ENCODE measurements around the gene PTOV1. TPM values are rescaled to one million over a fixed set of nuclear protein-coding genes. Genes with fewer than 3 reads are reported as not detected.

The PTOV1 gene
- total and polyA plus RNA-seq, 4 donors, result 38.0 to 52.3 (median 41.3) TPM

GRCh38 chr19:49884760-49885159 lies 33.8 kb downstream of the PTOV1 start:
- peaks cover 0 to 8% (median 3%) of the 10 kb centered on the region in 4 donors for H3K4me1 ChIP-seq (ENCODE audit: control insufficient read depth in 4 of 4, insufficient read depth in 4 of 4, low read length in 3 of 4)
- H3K4me3 ChIP-seq (ENCODE audit: low read depth in 1 of 3, low read length in 3 of 3), result no peak overlapping the region
- WGBS, result 94% methylated on average over 3 of the region's 3 CpGs
- H3K27me3 ChIP-seq (ENCODE audit: control insufficient read depth in 4 of 4, insufficient read depth in 4 of 4, low read length in 3 of 4), result no peaks in the 10 kb centered on the region
- H3K9ac ChIP-seq (ENCODE audit: low read depth in 1 of 2, low read length in 2 of 2), result no peak overlapping the region
- TF ChIP-seq NR2F2 (IDR thresholded peaks at IDR 0.05), result no peak
- no peak for TF ChIP-seq HNF4G (IDR thresholded peaks at IDR 0.05)
- no peak for TF ChIP-seq RXRA (IDR thresholded peaks at IDR 0.05)
- TF ChIP-seq YY1 (IDR thresholded peaks at IDR 0.05), result no peak
- DNase-seq (ENCODE audit: low spot score), result no peak
- H3K9me3 ChIP-seq (ENCODE audit: control insufficient read depth in 4 of 4, low read length in 3 of 4), result no peaks in the 10 kb centered on the region
- no peak overlapping the region for H3K27ac ChIP-seq (ENCODE audit: low read depth in 1 of 2, low read length in 2 of 2)
- H3K36me3 ChIP-seq (ENCODE audit: control insufficient read depth in 4 of 4, insufficient read depth in 3 of 4, low read depth in 1 of 4, low read length in 3 of 4), result peaks cover 41 to 57% (median 46%) of the 10 kb centered on the region in 4 donors

GRCh38 chr19:49887037-49887664 lies 36.2 kb downstream of the PTOV1 start:
- Histone ChIP-seq H3K4me1 (ENCODE audit: control insufficient read depth in 4 of 4, insufficient read depth in 4 of 4, low read length in 3 of 4) (peaks cover 0 to 9% (median 4%) of the 10 kb centered on the region in 4 donors), H3K27ac (ENCODE audit: low read depth in 1 of 2, low read length in 2 of 2) (no peak overlapping the region), H3K9ac (ENCODE audit: low read depth in 1 of 2, low read length in 2 of 2) (no peak overlapping the region), H3K4me3 (ENCODE audit: low read depth in 1 of 3, low read length in 3 of 3) (no peak overlapping the region), H3K27me3 (ENCODE audit: control insufficient read depth in 4 of 4, insufficient read depth in 4 of 4, low read length in 3 of 4) (no peaks in the 10 kb centered on the region), H3K36me3 (ENCODE audit: control insufficient read depth in 4 of 4, insufficient read depth in 3 of 4, low read depth in 1 of 4, low read length in 3 of 4) (peaks cover 26 to 36% (median 29%) of the 10 kb centered on the region in 4 donors), H3K9me3 (ENCODE audit: control insufficient read depth in 4 of 4, low read length in 3 of 4) (no peaks in the 10 kb centered on the region)
- TF ChIP-seq ZBTB33 (IDR thresholded peaks at IDR 0.05) (no peak), TAF1 (conservative IDR thresholded peaks at IDR 0.05) (no peak), CTCF (IDR thresholded peaks at IDR 0.05; ENCODE audit: low read depth, low read length, missing input control) (no peak), RAD21 (IDR thresholded peaks at IDR 0.05) (no peak), FOXA2 (IDR thresholded peaks at IDR 0.05) (no peak), YY1 (IDR thresholded peaks at IDR 0.05) (no peak), ATF3 (IDR thresholded peaks at IDR 0.05) (no peak), NR2F2 (IDR thresholded peaks at IDR 0.05) (no peak), SP1 (IDR thresholded peaks at IDR 0.05) (no peak), HNF4A (conservative IDR thresholded peaks at IDR 0.05) (no peak), GABPA (IDR thresholded peaks at IDR 0.05 in 1 of 2, conservative IDR thresholded peaks at IDR 0.05 in 1 of 2) (no peak), REST (IDR thresholded peaks at IDR 0.05) (no peak), RXRA (IDR thresholded peaks at IDR 0.05) (no peak), FOXA1 (IDR thresholded peaks at IDR 0.05) (no peak), MAX (IDR thresholded peaks at IDR 0.05) (no peak), HNF4G (IDR thresholded peaks at IDR 0.05) (no peak), JUND (IDR thresholded peaks at IDR 0.05) (no peak), EGR1 (IDR thresholded peaks at IDR 0.05; ENCODE audit: low read depth in 2 of 2) (no peak)
- DNase-seq (ENCODE audit: low spot score), result no peak
- WGBS, result 84% methylated on average over 23 of the region's 23 CpGs
